ENCODE results near the gene TFPT.

TFPT gene

GRCh38 chr19:54069470-54069869 lies 46.0 kb downstream of the TFPT start:
- DNase-seq: no peak

GRCh38 chr19:54063350-54064116 lies 51.9 kb downstream of the TFPT start, which contains the start of gene VSTM1:
TSS of gene VSTM1 (minus strand) at chr19:54063897. CDS start at chr19:54063777, 120 bp downstream.
- no peak for DNase-seq

GRCh38 chr19:54062643-54063042 lies 52.8 kb downstream of the TFPT start:
- no peak for DNase-seq

All from DMS53 (cell line).